NCI-H748 (cell line): ENCODE results near the gene SHMT2.

Experiments
- DNase-seq: peaks from one replicate; lab custom pipeline; 2025; ENCODE audit not compliant: unreplicated experiment; lab: John Stamatoyannopoulos, UW

Gene SHMT2

GRCh38 chr12:57229634-57230380 lies at the start of gene SHMT2:
Gene SHMT2 (plus strand): TSS chr12:57229711. CDS start chr12:57229779, 68 bp downstream.
- DNase-seq = peak; percentile 95

- DNase-seq = no peak
These were observed 49.1 kb upstream of the SHMT2 start for GRCh38 chr12:57180321-57180989.

GRCh38 chr12:57181072-57181471 lies 48.4 kb upstream of the SHMT2 start:
- no peak for DNase-seq

- no peak for DNase-seq
These were observed 47.9 kb upstream of the SHMT2 start for GRCh38 chr12:57181561-57182155.

- peak; percentile 66 for DNase-seq
These were observed 46.5 kb upstream of the SHMT2 start for GRCh38 chr12:57182918-57183575.

GRCh38 chr12:57183939-57184725 lies 45.4 kb upstream of the SHMT2 start:
- DNase-seq = no peak

- DNase-seq = no peak
These were observed 44.1 kb upstream of the SHMT2 start for GRCh38 chr12:57185403-57185802.

GRCh38 chr12:57185906-57186508 lies 43.5 kb upstream of the SHMT2 start:
- DNase-seq = no peak

- DNase-seq = no peak
These were observed 42.1 kb upstream of the SHMT2 start for GRCh38 chr12:57187222-57188089.

GRCh38 chr12:57188090-57188425 lies 41.5 kb upstream of the SHMT2 start:
- no peak for DNase-seq

- no peak for DNase-seq
These were observed 39.5 kb upstream of the SHMT2 start for GRCh38 chr12:57190037-57190436.

- no peak for DNase-seq
These were observed 38.7 kb upstream of the SHMT2 start for GRCh38 chr12:57190821-57191220.

- DNase-seq = no peak
These were observed 38.1 kb upstream of the SHMT2 start for GRCh38 chr12:57191410-57191809.

- no peak for DNase-seq
These were observed 36.6 kb upstream of the SHMT2 start for GRCh38 chr12:57192920-57193319.

GRCh38 chr12:57193706-57194245 lies 35.7 kb upstream of the SHMT2 start:
- DNase-seq = no peak

GRCh38 chr12:57194253-57194652 lies 35.3 kb upstream of the SHMT2 start:
- peak; percentile 15 for DNase-seq

- no peak for DNase-seq
These were observed 34.3 kb upstream of the SHMT2 start for GRCh38 chr12:57195186-57195585.

GRCh38 chr12:57195611-57196371 lies 33.7 kb upstream of the SHMT2 start:
- no peak for DNase-seq

- no peak for DNase-seq
These were observed 33.1 kb upstream of the SHMT2 start for GRCh38 chr12:57196439-57196838.
